H1 (cell line): ENCODE results near the gene PLAU. TPM values are rescaled to one million over a fixed set of nuclear protein-coding genes. Genes with fewer than 3 reads are reported as not detected.

Experiments used
- ASH2L ChIP-seq: fragments of 200-600, 300-600 bp; sonication (generic); IDR thresholded peaks from one replicate; pipeline ENCODE4 v1.7.1; 2017; ENCODE audit warnings: low read length
- CEBPB ChIP-seq: IDR thresholded peaks from 2 replicates; pipeline ENCODE4 v1.6.1; 2012; ENCODE audit warnings: low read depth, low read length
- CREB1 ChIP-seq: IDR thresholded peaks from 2 replicates; pipeline ENCODE4 v1.6.1; 2012; ENCODE audit warnings: inconsistent platforms
- EGR1 ChIP-seq: IDR thresholded peaks from 2 replicates; pipeline ENCODE4 v1.6.1; 2011; ENCODE audit warnings: low read depth, low read length, borderline replicate concordance
- NANOG ChIP-seq: IDR thresholded peaks from 2 replicates; pipeline ENCODE4 v1.6.1; 2011; ENCODE audit warnings: low read length, low read depth, mild to moderate bottlenecking, inconsistent platforms; ENCODE audit not compliant: insufficient read depth, poor library complexity, severe bottlenecking
- RAD21 ChIP-seq, 2 experiments: IDR thresholded peaks in 1 of 2; conservative IDR thresholded peaks in 1 of 2; 2 replicates each; pipeline ENCODE4 v1.6.1; 2011; ENCODE audit warnings: low read depth in 2 of 2, low read length in 2 of 2, improper control_type of control experiment in 1 of 2, inconsistent platforms in 1 of 2, mild to moderate bottlenecking in 1 of 2, moderate library complexity in 1 of 2
- RBBP5 ChIP-seq: IDR thresholded peaks from 2 replicates; pipeline ENCODE4 v1.7.1; 2012; ENCODE audit warnings: low read depth, mild to moderate bottlenecking, inconsistent platforms, low read length, moderate library complexity, borderline replicate concordance
- RXRA ChIP-seq: IDR thresholded peaks from 2 replicates; pipeline ENCODE4 v1.6.1; 2011; ENCODE audit warnings: low read depth, mild to moderate bottlenecking, low read length, moderate library complexity; ENCODE audit not compliant: insufficient read depth
- SUZ12 ChIP-seq: fragments of 200-600 bp; sonication (generic); IDR thresholded peaks from 2 replicates; pipeline ENCODE4 v1.6.1; 2012; ENCODE audit warnings: mild to moderate bottlenecking, inconsistent platforms, low read length, moderate library complexity, mixed read lengths
- polyA plus RNA-seq, 7 experiments: library from polyadenylated mRNA; depleted of rRNA in 3 of 7; stranded (reverse) in 5 of 7; unstranded in 2 of 7; fragments of >200 nt in 5 of 7; fragments of 200-250 nt in 2 of 7; gene quantifications; 1 replicate in 5 of 7; 2 replicates in 1 of 7; 4 replicates in 1 of 7; pipeline versions ENCODE4 v1.2.1 to v1.2.3, GENCODE V29; 2011 to 2013; ENCODE audit warnings: missing spikeins in 2 of 7, mixed read lengths in 2 of 7
- total RNA-seq: library from RNA; stranded (reverse); fragmentation: NEBNext Ultra II Directional; extraction: Animal tissue kit (Norgen Biotek cat#: 25700); gene quantifications from 2 replicates; pipeline ENCODE4 v1.2.1, GENCODE V29; 2021
- TF ChIP-seq, protein P1 (sequence below): fragments of 300-600 bp; sonication (generic); IDR thresholded peaks from 2 replicates; pipeline ENCODE4 v1.7.1; 2012; ENCODE audit warnings: low read length, moderate library complexity, mild to moderate bottlenecking, inconsistent platforms; ENCODE audit not compliant: insufficient replicate concordance
- TF ChIP-seq, protein P2 (sequence below): IDR thresholded peaks from 2 replicates; pipeline ENCODE4 v1.6.1; 2012; ENCODE audit warnings: inconsistent platforms

The PLAU gene
- total and polyA plus RNA-seq, 2 of the 8 experiments (the other 6 are each of a cell fraction or from before 2014, with no cell fraction given): 16.2 to 26.1 TPM

DNA sequence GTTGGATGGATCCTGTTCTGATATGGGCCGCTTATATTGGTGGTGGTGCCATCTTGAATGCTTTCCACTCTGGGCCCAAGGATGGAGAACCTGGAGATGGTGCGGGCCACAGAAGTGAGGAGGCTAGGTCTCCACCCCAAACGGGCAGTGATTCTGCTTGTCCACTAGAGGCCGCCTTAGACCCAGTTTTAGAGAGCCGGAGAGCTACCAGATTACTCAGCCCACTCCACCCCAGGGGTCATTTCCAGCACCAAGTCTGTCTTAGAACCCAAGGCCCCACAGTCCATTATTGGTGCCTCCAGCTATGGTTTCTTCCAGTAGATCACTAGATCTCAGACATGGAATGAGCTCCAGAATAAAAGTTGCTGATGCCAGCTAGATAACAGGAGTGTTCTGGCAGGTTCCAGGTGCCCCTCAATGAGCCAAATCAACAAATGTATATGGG is 24.8 kb upstream of the PLAU start (continued):
- TF ChIP-seq CREB1 (no peak), NANOG (no peak), EGR1 (no peak), SUZ12 (no peak), RAD21 (IDR thresholded peaks at IDR 0.05 in 1 of 2, conservative IDR thresholded peaks at IDR 0.05 in 1 of 2; ENCODE audit: low read depth in 2 of 2, low read length in 2 of 2) (peak; percentile 97 to 99), RXRA (no peak), RBBP5 (no peak), ASH2L (no peak), CEBPB (no peak)
- TF ChIP-seq, protein P1, sequence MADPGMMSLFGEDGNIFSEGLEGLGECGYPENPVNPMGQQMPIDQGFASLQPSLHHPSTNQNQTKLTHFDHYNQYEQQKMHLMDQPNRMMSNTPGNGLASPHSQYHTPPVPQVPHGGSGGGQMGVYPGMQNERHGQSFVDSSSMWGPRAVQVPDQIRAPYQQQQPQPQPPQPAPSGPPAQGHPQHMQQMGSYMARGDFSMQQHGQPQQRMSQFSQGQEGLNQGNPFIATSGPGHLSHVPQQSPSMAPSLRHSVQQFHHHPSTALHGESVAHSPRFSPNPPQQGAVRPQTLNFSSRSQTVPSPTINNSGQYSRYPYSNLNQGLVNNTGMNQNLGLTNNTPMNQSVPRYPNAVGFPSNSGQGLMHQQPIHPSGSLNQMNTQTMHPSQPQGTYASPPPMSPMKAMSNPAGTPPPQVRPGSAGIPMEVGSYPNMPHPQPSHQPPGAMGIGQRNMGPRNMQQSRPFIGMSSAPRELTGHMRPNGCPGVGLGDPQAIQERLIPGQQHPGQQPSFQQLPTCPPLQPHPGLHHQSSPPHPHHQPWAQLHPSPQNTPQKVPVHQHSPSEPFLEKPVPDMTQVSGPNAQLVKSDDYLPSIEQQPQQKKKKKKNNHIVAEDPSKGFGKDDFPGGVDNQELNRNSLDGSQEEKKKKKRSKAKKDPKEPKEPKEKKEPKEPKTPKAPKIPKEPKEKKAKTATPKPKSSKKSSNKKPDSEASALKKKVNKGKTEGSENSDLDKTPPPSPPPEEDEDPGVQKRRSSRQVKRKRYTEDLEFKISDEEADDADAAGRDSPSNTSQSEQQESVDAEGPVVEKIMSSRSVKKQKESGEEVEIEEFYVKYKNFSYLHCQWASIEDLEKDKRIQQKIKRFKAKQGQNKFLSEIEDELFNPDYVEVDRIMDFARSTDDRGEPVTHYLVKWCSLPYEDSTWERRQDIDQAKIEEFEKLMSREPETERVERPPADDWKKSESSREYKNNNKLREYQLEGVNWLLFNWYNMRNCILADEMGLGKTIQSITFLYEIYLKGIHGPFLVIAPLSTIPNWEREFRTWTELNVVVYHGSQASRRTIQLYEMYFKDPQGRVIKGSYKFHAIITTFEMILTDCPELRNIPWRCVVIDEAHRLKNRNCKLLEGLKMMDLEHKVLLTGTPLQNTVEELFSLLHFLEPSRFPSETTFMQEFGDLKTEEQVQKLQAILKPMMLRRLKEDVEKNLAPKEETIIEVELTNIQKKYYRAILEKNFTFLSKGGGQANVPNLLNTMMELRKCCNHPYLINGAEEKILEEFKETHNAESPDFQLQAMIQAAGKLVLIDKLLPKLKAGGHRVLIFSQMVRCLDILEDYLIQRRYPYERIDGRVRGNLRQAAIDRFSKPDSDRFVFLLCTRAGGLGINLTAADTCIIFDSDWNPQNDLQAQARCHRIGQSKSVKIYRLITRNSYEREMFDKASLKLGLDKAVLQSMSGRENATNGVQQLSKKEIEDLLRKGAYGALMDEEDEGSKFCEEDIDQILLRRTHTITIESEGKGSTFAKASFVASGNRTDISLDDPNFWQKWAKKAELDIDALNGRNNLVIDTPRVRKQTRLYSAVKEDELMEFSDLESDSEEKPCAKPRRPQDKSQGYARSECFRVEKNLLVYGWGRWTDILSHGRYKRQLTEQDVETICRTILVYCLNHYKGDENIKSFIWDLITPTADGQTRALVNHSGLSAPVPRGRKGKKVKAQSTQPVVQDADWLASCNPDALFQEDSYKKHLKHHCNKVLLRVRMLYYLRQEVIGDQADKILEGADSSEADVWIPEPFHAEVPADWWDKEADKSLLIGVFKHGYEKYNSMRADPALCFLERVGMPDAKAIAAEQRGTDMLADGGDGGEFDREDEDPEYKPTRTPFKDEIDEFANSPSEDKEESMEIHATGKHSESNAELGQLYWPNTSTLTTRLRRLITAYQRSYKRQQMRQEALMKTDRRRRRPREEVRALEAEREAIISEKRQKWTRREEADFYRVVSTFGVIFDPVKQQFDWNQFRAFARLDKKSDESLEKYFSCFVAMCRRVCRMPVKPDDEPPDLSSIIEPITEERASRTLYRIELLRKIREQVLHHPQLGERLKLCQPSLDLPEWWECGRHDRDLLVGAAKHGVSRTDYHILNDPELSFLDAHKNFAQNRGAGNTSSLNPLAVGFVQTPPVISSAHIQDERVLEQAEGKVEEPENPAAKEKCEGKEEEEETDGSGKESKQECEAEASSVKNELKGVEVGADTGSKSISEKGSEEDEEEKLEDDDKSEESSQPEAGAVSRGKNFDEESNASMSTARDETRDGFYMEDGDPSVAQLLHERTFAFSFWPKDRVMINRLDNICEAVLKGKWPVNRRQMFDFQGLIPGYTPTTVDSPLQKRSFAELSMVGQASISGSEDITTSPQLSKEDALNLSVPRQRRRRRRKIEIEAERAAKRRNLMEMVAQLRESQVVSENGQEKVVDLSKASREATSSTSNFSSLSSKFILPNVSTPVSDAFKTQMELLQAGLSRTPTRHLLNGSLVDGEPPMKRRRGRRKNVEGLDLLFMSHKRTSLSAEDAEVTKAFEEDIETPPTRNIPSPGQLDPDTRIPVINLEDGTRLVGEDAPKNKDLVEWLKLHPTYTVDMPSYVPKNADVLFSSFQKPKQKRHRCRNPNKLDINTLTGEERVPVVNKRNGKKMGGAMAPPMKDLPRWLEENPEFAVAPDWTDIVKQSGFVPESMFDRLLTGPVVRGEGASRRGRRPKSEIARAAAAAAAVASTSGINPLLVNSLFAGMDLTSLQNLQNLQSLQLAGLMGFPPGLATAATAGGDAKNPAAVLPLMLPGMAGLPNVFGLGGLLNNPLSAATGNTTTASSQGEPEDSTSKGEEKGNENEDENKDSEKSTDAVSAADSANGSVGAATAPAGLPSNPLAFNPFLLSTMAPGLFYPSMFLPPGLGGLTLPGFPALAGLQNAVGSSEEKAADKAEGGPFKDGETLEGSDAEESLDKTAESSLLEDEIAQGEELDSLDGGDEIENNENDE: no peak
- TF ChIP-seq, protein P2, sequence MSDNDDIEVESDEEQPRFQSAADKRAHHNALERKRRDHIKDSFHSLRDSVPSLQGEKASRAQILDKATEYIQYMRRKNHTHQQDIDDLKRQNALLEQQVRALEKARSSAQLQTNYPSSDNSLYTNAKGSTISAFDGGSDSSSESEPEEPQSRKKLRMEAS: no peak
